Non-pigmented ciliary epithelial cell (primary cell): ENCODE data around the gene PDE8A.
A peak's percentile ranks its signal among the peaks of the same experiment; 100 is the strongest.
"Not testable (repeated sequence)": the region's sequence is repeated elsewhere in the genome, so short reads cannot be mapped to it uniquely, and the experiment has no call there.

ENCODE experiments used
- DNase-seq: peaks from one replicate; pipeline ENCODE4 v3.0.0-alpha.2; 2010; ENCODE audit warnings: low read depth

The PDE8A gene

DNA sequence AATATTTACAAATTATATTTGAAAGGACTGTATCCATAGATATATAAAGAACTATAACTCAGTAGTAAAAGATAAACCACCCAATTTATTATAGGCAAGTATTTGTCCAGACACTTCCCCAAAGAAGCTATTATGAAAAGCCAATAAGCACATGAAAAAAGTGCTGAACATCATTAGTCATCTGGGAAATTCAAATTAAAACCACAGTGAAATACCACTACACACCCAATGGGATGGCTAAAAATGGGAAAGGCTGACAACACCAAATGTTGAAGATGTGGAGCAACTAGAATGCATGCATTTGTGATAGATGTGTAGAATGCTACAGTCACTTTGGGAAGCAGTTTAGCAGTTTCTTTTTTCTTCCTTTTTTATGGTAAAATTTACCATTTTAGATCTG is 147.0 kb downstream of the PDE8A start:
- DNase-seq, result no peak

DNA sequence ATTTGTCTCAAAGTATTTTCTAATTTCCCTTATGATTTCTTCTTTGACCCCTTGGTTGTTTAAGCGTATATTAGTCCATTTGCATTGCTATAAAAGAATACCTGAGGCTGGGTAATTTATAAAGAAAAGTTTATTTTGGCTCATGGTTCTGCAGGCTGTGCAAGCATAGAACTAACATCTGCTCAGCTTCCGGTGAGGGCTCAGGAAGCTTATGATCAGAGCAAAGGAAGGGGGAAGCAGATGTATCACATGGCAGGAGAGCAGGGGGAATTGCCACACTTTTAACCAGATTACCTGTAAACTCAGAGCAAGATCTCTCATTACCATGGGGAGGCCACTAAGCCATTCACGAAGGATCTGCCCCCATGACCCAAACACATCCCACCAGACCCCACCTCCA is 148.2 kb downstream of the PDE8A start:
- DNase-seq, result no peak

DNA sequence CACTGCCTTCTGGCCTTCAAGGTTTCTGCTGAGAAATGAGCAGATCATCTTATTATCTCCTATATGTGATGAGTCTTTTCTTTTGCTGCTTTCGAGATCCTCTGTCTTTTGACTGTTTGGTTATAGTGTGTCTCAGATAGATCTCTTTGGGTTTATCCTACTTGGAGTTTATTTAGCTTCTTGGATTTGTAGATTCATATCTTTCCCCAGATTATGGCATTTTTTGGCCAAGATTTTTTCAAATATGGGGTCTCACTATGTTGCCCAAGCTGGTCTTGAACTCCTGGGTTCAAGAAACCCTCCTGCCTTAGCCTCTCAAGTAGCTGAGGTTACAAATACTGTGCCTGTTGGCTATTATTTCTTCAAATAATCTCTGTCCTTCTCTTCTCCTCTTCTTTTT is 150.3 kb downstream of the PDE8A start:
- DNase-seq, result no peak

DNA sequence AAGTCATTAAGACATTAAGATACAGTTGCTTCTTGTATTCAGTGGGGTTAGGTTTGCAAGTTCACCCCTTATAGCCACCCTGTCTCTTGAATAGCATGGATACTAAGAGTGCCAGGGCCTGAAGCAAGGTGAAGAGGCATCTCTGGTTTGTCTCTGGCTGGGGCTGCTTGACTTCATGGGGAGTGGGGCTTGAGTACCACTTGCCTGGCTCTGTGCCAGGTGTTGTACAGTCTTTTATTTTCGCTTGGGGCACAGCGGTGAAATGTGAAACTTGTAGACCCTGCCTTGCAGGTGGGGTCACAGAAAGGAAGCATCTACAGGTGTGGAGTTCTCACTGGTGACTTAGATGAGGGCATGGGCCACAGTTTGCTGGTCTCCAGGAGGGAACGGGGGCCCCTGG is 152.1 kb downstream of the PDE8A start:
- no peak for DNase-seq

DNA sequence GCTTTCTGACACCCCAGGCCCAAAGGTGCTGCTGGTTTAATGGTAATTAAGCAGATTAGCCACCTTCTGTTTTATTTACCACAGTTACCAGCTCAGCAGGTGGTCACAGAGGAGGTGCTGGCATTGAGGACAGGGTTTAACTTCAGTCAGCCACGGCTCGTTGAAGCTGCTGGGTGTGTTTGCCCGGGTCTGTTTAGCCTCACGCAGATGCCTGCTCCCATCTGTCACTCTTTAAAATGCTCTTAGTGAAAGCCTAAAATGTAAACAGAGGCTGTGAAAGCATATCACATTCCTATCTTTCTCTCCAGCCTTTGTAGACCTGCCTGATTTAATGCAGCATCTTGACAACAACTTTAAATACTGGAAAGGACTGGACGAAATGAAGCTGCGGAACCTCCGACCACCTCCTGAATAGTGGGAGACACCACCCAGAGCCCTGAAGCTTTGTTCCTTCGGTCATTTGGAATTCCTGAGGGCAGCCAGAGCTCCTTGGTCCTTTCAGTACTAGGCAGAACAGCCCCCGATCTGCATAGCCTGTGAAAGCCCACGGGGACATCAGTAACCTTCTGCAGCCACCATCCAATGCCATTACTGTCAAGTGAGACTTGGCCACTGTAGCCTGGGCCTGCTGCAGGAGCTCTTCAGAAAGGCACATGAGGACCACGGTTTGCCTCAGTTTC is 156.0 kb downstream of the PDE8A start:
- DNase-seq, result no peak

DNA sequence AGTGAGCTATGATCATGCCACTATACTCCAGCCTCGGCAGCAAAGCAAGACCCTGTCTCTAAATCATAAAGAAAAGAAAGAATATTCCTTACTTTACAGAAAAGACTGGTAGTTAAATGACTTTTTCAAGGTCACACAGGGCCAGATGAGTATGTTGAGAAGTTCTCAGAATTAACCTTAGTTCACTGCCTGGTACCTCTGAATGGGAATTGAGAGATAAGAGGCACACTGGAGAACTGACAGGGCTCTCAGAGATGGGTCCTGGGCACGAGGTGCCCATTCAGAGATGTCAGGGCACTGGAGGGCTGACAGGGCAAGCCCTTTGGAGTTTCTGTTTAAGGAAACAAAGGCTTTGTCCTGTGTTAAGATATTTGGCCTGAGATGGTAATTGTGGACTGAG is 157.7 kb downstream of the PDE8A start:
- DNase-seq, result no peak

DNA sequence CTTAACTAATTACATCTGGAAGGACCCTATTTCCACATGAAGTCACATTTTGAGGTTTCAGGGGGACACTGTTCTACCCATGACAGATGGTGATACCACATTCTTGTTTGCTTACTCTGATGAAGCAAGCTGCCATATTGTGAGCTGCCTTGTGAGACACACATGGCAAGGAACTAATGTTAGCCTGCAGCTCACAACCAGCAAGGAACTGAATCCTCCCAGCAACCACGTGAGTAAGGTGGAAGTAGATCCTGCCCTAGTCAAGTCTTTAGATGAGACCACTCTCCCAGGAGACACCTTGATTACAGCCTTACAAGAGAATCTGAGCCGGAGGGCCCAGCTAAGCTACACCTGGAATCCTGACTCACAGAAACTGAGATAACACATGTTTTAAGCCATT is 160.1 kb downstream of the PDE8A start:
- no peak for DNase-seq

DNA sequence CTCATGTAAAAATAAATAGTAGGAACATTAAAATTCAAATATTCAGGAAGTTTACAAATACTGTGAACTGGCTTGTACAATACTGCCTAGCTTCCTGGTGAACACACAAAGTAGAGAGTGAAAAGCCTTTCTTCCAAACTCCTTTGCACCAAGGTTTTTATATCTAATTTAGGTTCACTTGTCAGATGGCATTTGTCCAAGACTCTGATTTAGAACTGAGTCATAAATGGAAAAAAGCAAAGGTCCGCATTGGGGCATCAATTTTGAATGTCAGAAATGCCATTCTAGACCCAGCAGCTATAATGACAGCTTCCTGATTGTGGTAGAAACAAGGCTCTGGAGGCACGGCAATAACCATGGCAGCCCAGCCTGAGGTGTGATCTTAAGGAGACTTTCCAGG is 160.7 kb downstream of the PDE8A start:
- peak; percentile 22 for DNase-seq

DNA sequence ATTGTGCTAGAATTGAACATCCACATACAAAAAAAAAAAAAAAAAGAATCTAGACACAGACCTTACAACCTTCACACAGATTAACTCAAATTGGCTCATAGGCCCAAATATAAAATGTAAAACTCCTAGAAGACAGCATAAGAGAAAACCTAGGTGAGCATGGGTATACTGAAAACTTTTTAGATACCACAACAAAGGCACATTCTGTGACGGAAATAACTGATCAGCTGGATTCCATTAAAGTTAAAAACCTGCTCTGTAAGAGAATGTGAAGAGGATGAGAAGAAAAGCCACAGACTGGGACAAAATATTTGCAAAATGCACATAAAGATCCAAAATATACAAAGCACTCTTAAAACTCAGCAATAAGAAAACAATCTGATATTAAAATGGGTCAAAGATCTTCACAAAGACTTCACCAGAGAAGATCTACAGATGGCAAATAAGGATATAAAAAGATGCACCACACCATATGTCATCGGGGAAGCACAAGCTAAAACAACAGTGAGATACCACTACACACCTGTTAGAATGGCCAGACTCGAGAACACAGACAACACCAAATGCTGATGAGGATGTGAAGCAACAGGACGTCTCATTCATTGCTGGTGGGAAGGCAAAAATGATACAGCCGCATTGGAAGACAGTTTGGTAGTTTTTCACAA is 167.9 kb downstream of the PDE8A start:
- DNase-seq, result no peak

DNA sequence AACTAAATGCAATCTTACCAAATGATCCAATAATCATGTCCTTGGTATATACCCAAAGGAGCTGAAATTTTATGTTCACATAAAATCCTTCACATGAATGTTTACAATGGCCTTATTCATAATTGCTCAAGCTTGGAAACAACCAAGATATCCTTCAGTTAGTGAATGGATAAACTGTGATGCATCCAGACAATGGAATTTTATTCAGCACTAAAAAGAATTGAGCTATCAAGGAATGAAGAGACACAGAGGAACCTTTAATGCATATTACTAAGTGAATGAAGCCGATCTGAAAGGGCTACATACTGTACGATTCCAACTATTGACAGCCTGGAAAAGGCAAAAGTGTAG is 168.4 kb downstream of the PDE8A start:
- no peak for DNase-seq

DNA sequence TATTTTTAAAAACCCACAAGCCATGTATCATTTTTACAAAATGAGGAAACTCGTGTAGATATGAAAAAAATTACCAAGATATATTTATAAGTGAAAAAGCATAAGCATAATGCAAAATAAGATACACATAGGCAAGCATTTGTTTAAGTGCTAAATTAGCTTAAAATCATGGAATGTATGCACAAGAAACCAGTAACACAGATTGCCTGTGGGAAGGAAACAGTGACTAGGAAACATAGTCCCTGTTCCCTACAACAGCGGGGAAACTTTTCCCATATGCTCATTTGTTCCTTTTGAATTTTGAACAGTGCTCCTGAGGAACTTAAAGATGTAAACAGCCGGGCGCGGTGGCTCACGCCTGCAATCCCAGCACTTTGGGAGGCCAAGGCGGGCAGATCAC is 169.5 kb downstream of the PDE8A start:
- no peak for DNase-seq

DNA sequence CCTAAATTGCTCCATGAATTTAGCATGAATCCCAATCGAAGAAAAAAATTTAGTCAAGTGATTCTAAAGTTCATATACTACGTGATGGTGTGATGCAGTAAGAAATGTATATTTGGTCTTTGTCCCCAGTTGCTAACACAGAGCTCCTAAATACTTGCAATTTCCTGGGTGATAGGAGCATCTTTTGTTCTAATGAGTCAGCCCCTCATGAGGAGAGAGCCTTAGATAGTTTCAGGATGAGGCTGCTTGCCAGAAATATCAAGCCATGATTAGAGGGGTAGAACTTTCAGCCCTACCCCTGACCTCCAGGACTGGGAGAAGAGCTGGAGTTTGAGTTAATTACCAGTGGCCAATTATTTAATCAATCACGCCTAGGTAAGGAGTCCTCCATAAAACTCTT is 170.2 kb downstream of the PDE8A start:
- DNase-seq, result no peak

DNA sequence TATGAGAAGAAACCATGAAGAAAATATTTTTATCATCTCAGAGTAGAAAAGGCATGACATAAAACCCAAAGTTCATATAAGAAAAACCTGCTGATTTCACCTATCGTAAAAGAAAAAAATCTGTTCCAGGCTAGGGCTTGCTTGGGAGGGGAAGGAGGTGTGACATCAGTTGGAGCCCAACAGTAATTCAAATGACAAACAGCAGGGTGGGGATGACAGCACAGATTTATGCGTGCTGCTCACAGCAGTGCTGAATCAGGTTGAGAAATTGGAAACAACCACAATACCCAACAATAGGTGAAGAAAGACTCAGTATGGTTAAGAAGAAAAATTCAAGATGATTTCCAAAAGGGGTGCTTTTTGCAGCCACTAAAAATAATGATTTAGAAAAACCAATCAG is 172.4 kb downstream of the PDE8A start:
- DNase-seq, result no peak

DNA sequence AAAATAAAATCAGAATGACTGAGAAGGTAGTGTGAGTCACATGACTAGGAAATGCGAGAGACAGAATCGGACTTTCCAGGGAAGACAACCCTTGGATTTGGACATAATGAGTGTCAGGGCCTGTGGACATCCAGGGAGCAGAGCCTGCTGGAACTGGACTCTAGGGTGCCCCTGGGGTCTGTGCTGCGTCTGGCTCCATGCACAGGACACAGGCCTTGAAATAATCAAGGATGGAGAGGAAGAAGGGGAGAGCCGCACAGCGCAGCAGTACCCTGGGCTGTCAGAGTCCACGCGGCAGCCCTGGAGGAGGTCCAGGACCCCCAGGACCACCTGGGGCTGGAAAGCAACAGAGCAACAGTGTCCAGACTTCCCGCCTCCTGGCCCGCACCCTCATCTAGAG is 173.7 kb downstream of the PDE8A start:
- DNase-seq, result no peak

DNA sequence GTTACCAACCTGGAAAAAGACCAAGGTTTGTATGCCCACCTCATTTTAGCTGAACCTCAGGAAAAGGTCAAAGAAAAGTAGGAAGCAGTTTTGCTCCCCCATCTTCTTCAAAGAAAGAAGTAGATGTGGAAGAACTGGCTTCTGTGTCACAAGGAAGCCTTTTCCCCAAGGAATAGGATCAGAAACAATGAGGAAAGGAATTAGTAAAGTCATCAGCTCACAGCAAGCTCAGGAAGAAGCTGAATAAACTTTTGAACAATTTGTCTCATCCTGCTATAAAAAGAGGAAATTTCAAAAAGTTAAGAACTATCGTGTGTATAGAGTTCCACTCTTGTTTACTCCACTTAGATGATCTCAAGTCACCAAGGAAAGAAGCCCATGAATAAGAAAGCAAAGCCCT is 174.2 kb downstream of the PDE8A start:
- DNase-seq, result no peak

DNA sequence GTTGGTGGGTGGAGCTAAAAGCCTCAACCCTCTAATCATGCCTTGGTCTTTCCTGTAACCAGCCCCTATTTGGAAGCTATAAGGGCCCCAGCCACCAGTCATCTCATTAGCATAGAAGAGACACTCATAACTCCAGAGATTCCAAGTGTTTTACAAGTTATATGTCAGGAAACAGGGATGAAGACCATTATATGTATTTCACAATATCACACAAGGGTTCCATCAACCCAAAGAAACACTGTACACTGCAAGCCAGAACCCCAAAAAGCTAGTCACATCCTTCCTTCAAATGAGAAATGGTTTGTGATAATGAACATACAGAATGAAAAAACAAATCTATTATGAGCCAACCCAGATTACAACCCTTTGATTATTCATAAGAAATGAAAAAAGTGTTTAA is 175.7 kb downstream of the PDE8A start:
- DNase-seq, result no peak

DNA sequence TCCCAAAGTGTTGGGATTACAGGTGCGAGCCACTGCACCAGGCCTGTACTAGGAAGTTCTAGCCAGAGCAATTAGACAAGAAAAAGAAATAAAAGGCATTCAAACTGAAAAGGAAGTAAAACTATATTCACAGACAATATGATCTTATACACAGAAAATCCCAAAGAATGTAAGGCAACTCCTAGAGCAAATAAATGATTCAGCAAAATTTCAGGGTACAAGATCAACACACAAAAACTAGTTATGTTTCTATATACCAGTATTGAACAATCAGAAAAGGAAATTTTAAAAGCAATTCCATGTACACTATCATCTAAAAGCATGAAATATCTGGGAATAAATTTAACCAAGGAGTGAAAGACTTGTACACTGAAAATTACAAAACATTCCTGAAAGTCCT is 180.6 kb downstream of the PDE8A start:
- no peak for DNase-seq

DNA sequence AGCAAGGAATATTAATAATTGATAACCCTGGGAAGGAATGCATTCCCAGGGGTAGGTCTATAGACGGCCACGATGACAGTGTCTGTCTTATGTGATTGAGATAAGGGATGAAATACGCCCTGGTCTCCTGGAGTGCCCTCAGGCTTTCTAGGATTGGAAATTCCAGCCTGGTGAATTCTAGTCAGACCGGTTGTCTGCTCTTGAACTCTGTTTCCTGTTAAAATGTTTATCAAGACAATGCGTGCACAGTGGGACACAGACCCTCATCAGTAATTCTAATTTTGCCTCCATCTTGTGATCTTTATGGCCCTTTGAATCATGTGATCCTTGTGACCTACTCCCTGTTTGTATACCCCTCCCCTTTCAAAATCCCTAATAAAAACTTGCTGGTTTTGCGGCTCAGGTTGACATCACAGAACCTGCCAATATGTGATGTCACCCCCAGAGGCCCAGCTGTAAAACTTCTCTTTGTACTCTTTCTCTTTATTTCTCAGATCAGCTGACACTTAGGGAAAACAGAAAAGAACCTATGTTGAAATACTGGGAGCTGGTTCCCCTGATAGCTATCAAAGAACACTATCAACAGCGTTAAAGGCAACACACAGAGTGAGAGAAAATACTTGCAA is 183.3 kb downstream of the PDE8A start:
- DNase-seq, result no peak

DNA sequence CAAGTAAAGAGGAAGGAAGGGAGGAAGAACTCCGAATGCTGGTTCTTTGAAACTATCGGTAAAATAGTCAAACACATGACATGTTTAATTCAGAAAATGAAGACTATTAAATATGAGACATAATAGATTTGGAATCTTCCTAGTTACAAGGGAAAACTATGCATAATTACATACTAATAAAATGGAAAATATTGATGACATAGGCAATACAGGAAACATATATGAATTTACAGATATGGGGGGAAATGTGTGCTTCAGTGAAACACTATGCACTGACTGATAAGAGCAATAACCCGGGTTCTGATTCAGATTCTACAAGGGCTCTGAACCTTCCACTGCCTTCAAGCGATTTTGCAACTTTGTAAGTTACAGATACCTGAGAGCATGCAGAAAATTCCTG is 185.9 kb downstream of the PDE8A start:
- DNase-seq, result no peak

DNA sequence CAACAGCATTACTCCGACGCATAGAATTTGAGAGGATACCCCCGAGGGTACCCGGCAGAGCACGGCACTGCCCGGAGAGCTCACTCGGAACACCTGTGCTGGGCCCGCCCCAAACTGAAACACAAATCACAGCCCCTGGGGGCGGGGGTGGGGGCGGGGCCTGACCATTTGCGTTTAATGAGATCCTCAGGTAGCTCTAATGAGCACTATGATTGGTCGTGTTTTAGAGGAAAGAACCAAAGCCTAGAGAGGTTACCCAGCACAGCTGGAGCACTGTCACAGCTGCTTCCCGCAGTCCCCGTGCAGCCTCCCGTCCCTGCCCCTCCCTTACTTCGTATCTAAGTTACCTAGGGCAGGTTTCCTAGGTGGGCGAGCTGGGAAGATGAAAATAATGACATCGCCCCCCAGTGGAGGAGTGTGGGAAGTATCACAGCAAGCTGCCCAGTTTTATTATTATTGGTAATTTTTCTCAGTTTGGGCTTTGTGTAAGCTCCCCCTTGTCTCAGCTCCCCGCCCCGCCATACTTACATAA is 187.1 kb downstream of the PDE8A start:
- DNase-seq, result no peak

DNA sequence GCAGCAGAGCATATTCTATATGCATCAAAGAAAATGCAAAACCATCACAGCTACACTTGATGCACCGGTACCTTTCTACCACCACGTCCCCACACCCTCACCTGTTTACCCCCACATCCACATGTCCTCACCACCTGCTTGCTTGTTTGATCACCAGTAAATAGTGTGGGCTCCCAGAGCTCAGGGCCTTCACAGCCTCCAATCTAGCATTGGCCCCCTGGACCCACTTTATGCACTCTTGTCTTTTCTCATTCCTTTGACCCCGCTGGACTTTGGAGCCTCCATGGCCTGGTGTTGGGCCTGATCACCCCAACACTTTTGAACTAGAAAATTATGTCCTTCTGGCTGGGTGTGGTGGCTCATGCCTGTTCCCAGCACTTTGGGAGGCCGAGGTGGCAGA is 190.1 kb downstream of the PDE8A start:
- DNase-seq, result no peak

DNA sequence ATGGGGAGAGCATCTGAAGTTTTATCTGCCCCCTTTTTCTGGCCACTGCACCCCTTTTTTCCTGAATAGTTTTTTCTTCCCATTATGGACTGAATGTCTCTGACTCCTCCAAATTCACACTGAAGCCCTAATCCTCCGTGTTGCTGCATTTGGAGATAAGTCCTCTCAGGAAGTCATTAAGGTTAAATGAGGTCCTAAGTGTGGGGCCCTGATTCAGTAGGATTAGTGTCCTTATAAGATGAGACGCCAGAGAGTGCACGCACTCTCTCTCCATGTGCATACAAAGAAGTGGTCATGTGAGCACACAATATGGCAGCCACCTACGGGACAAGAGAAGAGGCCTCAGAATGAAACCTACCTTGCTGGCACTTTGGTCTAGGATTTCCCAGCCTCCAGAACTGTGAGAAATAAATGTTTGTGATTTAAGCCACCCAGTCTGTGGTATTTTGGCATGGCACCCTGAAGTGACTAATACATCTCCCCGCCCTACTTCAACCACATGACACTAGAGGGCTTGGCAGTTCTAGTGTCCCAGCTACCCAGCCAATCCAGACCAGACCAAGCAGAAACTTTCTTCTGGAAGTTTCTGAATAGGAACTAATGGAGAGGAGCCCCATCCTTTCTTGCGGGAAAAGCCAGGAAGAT is 191.3 kb downstream of the PDE8A start:
- no peak for DNase-seq

DNA sequence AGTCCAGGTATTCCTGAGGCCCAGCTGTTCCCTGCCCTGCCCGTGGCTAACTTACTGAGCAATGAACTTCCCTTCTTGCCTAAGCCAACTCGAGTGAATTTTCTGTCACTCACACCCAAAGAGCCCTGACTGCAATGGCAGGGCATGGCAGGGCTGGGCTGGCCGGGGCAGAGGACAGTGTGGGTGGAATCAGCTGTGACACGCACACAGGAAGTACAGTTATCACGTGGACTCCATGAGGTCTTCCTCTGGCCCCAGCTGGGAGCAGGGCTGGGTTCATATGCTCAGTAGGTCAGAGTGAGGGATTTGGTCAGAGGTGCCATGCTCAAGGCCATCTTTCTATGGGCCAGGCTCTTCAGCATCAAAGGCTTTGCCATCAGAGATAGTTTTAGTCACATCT is 192.0 kb downstream of the PDE8A start:
- not testable (repeated sequence) for DNase-seq
